GM18508 (cell line): ENCODE results near the gene TNRC6B.

Source experiments
- ATAC-seq: cut with Tn5 transposase; IDR thresholded peaks from one replicate; pipeline ENCODE4 v1.9.1; 2021; ENCODE audit warnings: moderate number of reproducible peaks; ENCODE audit not compliant: insufficient read depth, unreplicated experiment

TNRC6B gene

GRCh38 chr22:40238425-40239344 lies 61.0 kb downstream of the TNRC6B start:
- ATAC-seq, result no peak

GRCh38 chr22:40239345-40239683 lies 61.6 kb downstream of the TNRC6B start:
- no peak for ATAC-seq

- ATAC-seq, result no peak
Observed at GRCh38 chr22:40240160-40240559, 62.4 kb downstream of the TNRC6B start.

GRCh38 chr22:40240686-40241085 lies 63.0 kb downstream of the TNRC6B start:
- ATAC-seq, result no peak

- ATAC-seq, result no peak
Observed at GRCh38 chr22:40241200-40241763, 63.6 kb downstream of the TNRC6B start.

GRCh38 chr22:40243891-40244290 lies 66.2 kb downstream of the TNRC6B start:
- no peak for ATAC-seq

GRCh38 chr22:40244586-40244985 lies 66.9 kb downstream of the TNRC6B start:
- ATAC-seq, result no peak

GRCh38 chr22:40247976-40248375 lies 70.3 kb downstream of the TNRC6B start:
- no peak for ATAC-seq

GRCh38 chr22:40249286-40249685 lies 71.6 kb downstream of the TNRC6B start:
- ATAC-seq, result no peak

- no peak for ATAC-seq
Observed at GRCh38 chr22:40250608-40251007, 72.9 kb downstream of the TNRC6B start.

GRCh38 chr22:40251106-40251505 lies 73.4 kb downstream of the TNRC6B start:
- ATAC-seq, result no peak

- no peak for ATAC-seq
Observed at GRCh38 chr22:40252146-40252545, 74.4 kb downstream of the TNRC6B start.

- no peak for ATAC-seq
Observed at GRCh38 chr22:40256516-40256915, 78.8 kb downstream of the TNRC6B start.

GRCh38 chr22:40258017-40258416 lies 80.3 kb downstream of the TNRC6B start:
- ATAC-seq, result no peak

- ATAC-seq, result no peak
Observed at GRCh38 chr22:40258501-40258915, 80.8 kb downstream of the TNRC6B start.

- ATAC-seq, result no peak
Observed at GRCh38 chr22:40261783-40262182, 84.1 kb downstream of the TNRC6B start.

- ATAC-seq, result no peak
Observed at GRCh38 chr22:40263191-40263590, 85.5 kb downstream of the TNRC6B start.

- ATAC-seq, result no peak
Observed at GRCh38 chr22:40265783-40266182, 88.1 kb downstream of the TNRC6B start.

- no peak for ATAC-seq
Observed at GRCh38 chr22:40270031-40270430, 92.3 kb downstream of the TNRC6B start.

GRCh38 chr22:40270748-40271373 lies 93.1 kb downstream of the TNRC6B start:
- ATAC-seq, result no peak

GRCh38 chr22:40271440-40271839 lies 93.7 kb downstream of the TNRC6B start:
- ATAC-seq, result no peak
